Thyroid gland (tissue), 4 donors: ENCODE results near the gene TPRG1. TPM values are rescaled to one million over a fixed set of nuclear protein-coding genes. Genes with fewer than 3 reads are reported as not detected.

Experiments
- DNase-seq, 2 donors: peaks; one replicate each; pipeline ENCODE4 v3.0.0-alpha.2; 2019
- H3K27ac ChIP-seq, 3 donors: fragments of 200-600 bp; sonication (generic); 1 replicate in 2 of 3; 2 replicates in 1 of 3; pipeline ENCODE4 v1.5.1; 2016 to 2019; ENCODE audit warnings: mild to moderate bottlenecking in 1 of 3, moderate library complexity in 1 of 3
- H3K27me3 ChIP-seq: fragments of 200-600 bp; sonication (generic); one replicate; pipeline ENCODE4 v1.5.1; 2019
- H3K36me3 ChIP-seq, 2 donors: fragments of 200-600 bp; sonication (generic); one replicate each; pipeline ENCODE4 v1.5.1; 2016 to 2019
- H3K4me1 ChIP-seq, 2 donors: fragments of 200-600 bp; sonication (generic); one replicate each; pipeline ENCODE4 v1.5.1; 2017 to 2019
- H3K4me3 ChIP-seq, 3 donors: fragments of 200-600 bp; sonication (generic); replicated peaks in 1 of 3; 1 replicate in 2 of 3; 2 replicates in 1 of 3; pipeline ENCODE4 v1.5.1; 2016; ENCODE audit warnings: mild to moderate bottlenecking in 1 of 3
- H3K9me3 ChIP-seq: fragments of 200-600 bp; sonication (generic); one replicate; pipeline ENCODE4 v1.5.1; 2017
- CTCF ChIP-seq, 6 experiments: fragments of 200-600 bp in 3 of 6; fragments of 450-650 bp in 3 of 6; sonication (generic) in 3 of 6; IDR thresholded peaks; one replicate each; pipeline ENCODE4 v1.5.1; 2016 to 2019; ENCODE audit warnings: antibody characterized with exemption in 6 of 6, mild to moderate bottlenecking in 2 of 6, inconsistent platforms in 1 of 6, moderate library complexity in 1 of 6
- POLR2A ChIP-seq, 2 donors: fragments of 450-650 bp; IDR thresholded peaks; one replicate each; pipeline ENCODE4 v1.6.1; 2017; ENCODE audit warnings: antibody characterized with exemption in 2 of 2, mild to moderate bottlenecking in 2 of 2, moderate library complexity in 1 of 2
- WGBS, 2 donors: methylation state at CpG; one replicate each; pipeline ENCODE4 v1.1.5; 2017; 5-methylcytosine and 5-hydroxymethylcytosine counted together
- intact Hi-C: fragments of 100-400 bp; cut with DNase I; formaldehyde crosslinking; loops from one replicate; pipeline ENCODE4 v1.15.1; 2023
- total RNA-seq, 4 donors: library from RNA; depleted of rRNA; stranded (reverse); fragments of >200 nt; gene quantifications; one replicate each; pipeline ENCODE4 v1.2.3, GENCODE V29; 2016

TPRG1 gene
- total RNA-seq, 4 donors from 2014 or later: 2.0 to 10.5 (median 5.7) TPM

DNA sequence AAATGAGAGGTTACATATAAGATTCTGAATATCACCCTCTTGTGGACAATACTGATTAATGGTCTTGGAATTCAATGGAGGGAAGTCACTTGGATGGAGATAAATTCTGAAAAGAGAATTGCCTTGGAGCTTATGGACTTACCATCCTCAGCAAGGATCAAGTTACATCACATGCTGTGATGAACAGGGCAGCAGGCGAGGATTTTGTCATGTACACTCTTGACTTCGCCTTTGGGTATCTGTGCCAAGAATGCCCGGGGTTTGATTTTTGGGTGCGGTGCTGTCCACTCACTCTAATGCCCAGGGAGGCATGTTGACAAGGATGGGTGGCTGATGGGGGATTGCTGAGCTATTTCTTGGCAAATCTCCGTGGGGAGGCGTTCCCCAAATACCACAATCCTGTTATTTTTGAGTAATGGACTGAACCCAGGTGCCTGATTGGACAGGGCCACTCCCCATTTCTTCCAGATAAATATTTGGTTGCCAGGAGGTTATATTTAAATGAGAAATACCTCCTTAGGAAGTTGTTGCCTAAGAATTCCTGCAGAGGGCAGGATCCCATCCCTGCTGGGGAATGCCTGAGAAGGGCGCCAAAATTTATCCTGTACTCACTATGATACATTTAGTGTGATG lies 96.3 kb downstream of the TPRG1 start:
- H3K27ac ChIP-seq: no peak overlapping the region
- TF ChIP-seq POLR2A (IDR thresholded peaks at IDR 0.05) (no peak), CTCF (IDR thresholded peaks at IDR 0.05) (peak in 4 of 6 experiments; percentile 34 to 48 (median 39))
- peaks cover 0 to 5% of the 10 kb centered on the region in 2 donors for H3K4me1 ChIP-seq
- no peak overlapping the region for H3K4me3 ChIP-seq
- 57 to 68% methylated on average over 7 of the region's 7 CpGs for WGBS, 2 donors
- no peaks in the 10 kb centered on the region for H3K9me3 ChIP-seq
- intact Hi-C loops: no loop called here
- no peaks in the 10 kb centered on the region for H3K27me3 ChIP-seq
- no peaks in the 10 kb centered on the region for H3K36me3 ChIP-seq
- peak; percentile 44 to 65 for DNase-seq

GRCh38 chr3:189269365-189269764 lies 97.6 kb downstream of the TPRG1 start:
- Histone ChIP-seq H3K27me3 (no peaks in the 10 kb centered on the region), H3K4me3 (no peak overlapping the region), H3K36me3 (no peaks in the 10 kb centered on the region), H3K27ac (no peak overlapping the region), H3K9me3 (no peaks in the 10 kb centered on the region), H3K4me1 (peaks cover 0 to 5% of the 10 kb centered on the region in 2 donors)
- WGBS, 2 donors: 66 to 68% methylated on average over 3 of the region's 3 CpGs
- DNase-seq: no peak
- intact Hi-C loops: no loop called here
- no peak for TF ChIP-seq POLR2A (IDR thresholded peaks at IDR 0.05)
- TF ChIP-seq CTCF (IDR thresholded peaks at IDR 0.05): no peak

GRCh38 chr3:189270248-189270832 lies 98.6 kb downstream of the TPRG1 start:
- peaks cover 0 to 5% of the 10 kb centered on the region in 2 donors for H3K4me1 ChIP-seq
- H3K27me3 ChIP-seq: no peaks in the 10 kb centered on the region
- WGBS, 2 donors: 63 to 64% methylated on average over 5 of the region's 5 CpGs
- no peak overlapping the region for H3K4me3 ChIP-seq
- peak; percentile 33 to 88 (median 82) for TF ChIP-seq CTCF (IDR thresholded peaks at IDR 0.05)
- TF ChIP-seq POLR2A (IDR thresholded peaks at IDR 0.05): no peak
- intact Hi-C loops: no loop called here
- H3K9me3 ChIP-seq: no peaks in the 10 kb centered on the region
- peak; percentile 76 to 78 for DNase-seq
- no peak overlapping the region for H3K27ac ChIP-seq
- no peaks in the 10 kb centered on the region for H3K36me3 ChIP-seq

DNA sequence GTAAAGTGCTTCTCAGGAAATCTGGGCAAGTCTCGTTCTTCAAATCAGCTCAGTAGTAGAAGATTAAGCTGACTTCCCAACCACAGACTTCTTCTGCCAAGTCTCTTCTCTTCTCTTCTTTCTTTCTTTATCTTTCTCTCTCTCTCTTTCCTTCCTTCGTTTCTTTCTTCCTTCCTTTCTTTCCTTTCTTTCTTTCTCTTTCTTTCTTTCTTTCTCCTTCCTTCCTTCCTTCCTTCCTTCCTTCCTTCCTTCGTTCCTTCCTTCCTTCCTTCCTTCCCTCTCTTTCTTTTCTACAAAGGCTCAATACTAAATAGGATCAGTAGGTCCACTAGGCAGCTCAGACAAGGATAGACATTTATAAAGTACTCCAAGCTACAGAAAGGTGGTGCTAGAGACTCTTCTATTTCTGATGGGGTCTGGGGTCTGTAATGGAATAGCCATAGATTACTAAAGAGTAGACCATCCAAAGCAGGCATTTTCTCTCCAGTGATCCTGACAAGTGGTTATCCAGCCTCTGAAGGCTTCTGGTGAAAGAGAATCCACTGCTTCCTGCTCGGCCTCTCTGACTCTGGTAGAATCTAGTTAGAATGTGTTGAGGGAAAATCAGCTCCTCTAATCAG lies 100.8 kb downstream of the TPRG1 start:
- Histone ChIP-seq H3K27me3 (no peaks in the 10 kb centered on the region), H3K4me1 (peaks cover 0 to 5% of the 10 kb centered on the region in 2 donors), H3K36me3 (no peaks in the 10 kb centered on the region), H3K4me3 (no peak overlapping the region), H3K9me3 (no peaks in the 10 kb centered on the region), H3K27ac (no peak overlapping the region)
- no peak for DNase-seq
- intact Hi-C loops: no loop called here
- 69 to 85% methylated on average over 4 of the region's 4 CpGs for WGBS, 2 donors
- TF ChIP-seq POLR2A (IDR thresholded peaks at IDR 0.05): no peak
- peak in 3 of 6 experiments; percentile 46 to 66 (median 60) for TF ChIP-seq CTCF (IDR thresholded peaks at IDR 0.05)

- TF ChIP-seq POLR2A (IDR thresholded peaks at IDR 0.05) (no peak), CTCF (IDR thresholded peaks at IDR 0.05) (no peak)
Observed at GRCh38 chr3:189273736-189274135, 102.0 kb downstream of the TPRG1 start.

More at GRCh38 chr3:189273736-189274135, 102.0 kb downstream of the TPRG1 start:
- H3K4me3 ChIP-seq: no peak overlapping the region
- intact Hi-C loops: no loop called here
- H3K4me1 ChIP-seq: no peaks in the 10 kb centered on the region
- H3K36me3 ChIP-seq: no peaks in the 10 kb centered on the region
- no peak for DNase-seq
- no peaks in the 10 kb centered on the region for H3K27me3 ChIP-seq
- H3K27ac ChIP-seq: no peak overlapping the region
- H3K9me3 ChIP-seq: no peaks in the 10 kb centered on the region
- WGBS, 2 donors: 88 to 96% methylated on average over 1 of the region's 1 CpG
